Smooth muscle cell (in vitro differentiated cells): ENCODE data around the gene SH3PXD2A. TPM values are rescaled to one million over a fixed set of nuclear protein-coding genes. Genes with fewer than 3 reads are reported as not detected.

ENCODE experiments used
- DNase-seq: peaks from one replicate; lab custom pipeline; 2025; ENCODE audit not compliant: unreplicated experiment; lab: John Stamatoyannopoulos, UW
- H2AFZ ChIP-seq: fragments of 200-600 bp; sonication (generic); 2 replicates; pipeline ENCODE4 v1.6.0; 2016; ENCODE audit warnings: antibody characterized with exemption, low read depth, mild to moderate bottlenecking
- H3F3A ChIP-seq: fragments of 200-600 bp; sonication (generic); 2 replicates; pipeline ENCODE4 v1.6.0; 2017; ENCODE audit warnings: antibody characterized with exemption, low read depth
- H3K27ac ChIP-seq: fragments of 200-600 bp; sonication (generic); 2 replicates; pipeline ENCODE4 v1.5.1; 2016; ENCODE audit warnings: low read depth, mild to moderate bottlenecking
- H3K27me3 ChIP-seq: fragments of 200-600 bp; sonication (generic); 2 replicates; pipeline ENCODE4 v1.6.1; 2016; ENCODE audit warnings: low read depth, mild to moderate bottlenecking
- H3K36me3 ChIP-seq: fragments of 200-600 bp; sonication (generic); 2 replicates; pipeline ENCODE4 v1.5.1; 2016; ENCODE audit warnings: low read depth
- H3K4me1 ChIP-seq: fragments of 200-600 bp; sonication (generic); 2 replicates; pipeline ENCODE4 v1.5.1; 2016; ENCODE audit warnings: low read depth
- H3K4me2 ChIP-seq: fragments of 200-600 bp; sonication (generic); 2 replicates; pipeline ENCODE4 v1.6.0; 2016; ENCODE audit warnings: mild to moderate bottlenecking
- H3K4me3 ChIP-seq: fragments of 200-600 bp; sonication (generic); 2 replicates; pipeline ENCODE4 v1.5.1; 2016; ENCODE audit warnings: mild to moderate bottlenecking
- H3K79me2 ChIP-seq: fragments of 200-600 bp; sonication (generic); 2 replicates; pipeline ENCODE4 v1.6.0; 2016; ENCODE audit warnings: low read depth, mild to moderate bottlenecking
- H3K9ac ChIP-seq: fragments of 200-600 bp; sonication (generic); 2 replicates; pipeline ENCODE4 v1.6.0; 2016; ENCODE audit warnings: low read depth
- H3K9me3 ChIP-seq: fragments of 200-600 bp; sonication (generic); replicated peaks from 2 replicates; pipeline ENCODE4 v1.5.1; 2016; ENCODE audit warnings: low read depth
- H4K20me1 ChIP-seq: fragments of 200-600 bp; sonication (generic); 2 replicates; pipeline ENCODE4 v1.6.0; 2016; ENCODE audit warnings: low read depth
- CTCF ChIP-seq: fragments of 200-600 bp; sonication (generic); IDR thresholded peaks from 2 replicates; pipeline ENCODE4 v1.5.1; 2017; ENCODE audit warnings: borderline replicate concordance, mild to moderate bottlenecking, antibody characterized with exemption; ENCODE audit not compliant: insufficient read depth, poor library complexity, severe bottlenecking
- WGBS: methylation state at CpG from one replicate; pipeline ENCODE4 v1.1.7; 2016; ENCODE audit warnings: low lambda C conversion rate; 5-methylcytosine and 5-hydroxymethylcytosine counted together
- polyA plus RNA-seq: library from polyadenylated mRNA; unstranded; fragments of >200 nt; fragmentation: Nextera tagmentation; extraction: Ambion mirVana; gene quantifications from 2 replicates; pipeline ENCODE4 v1.2.1, GENCODE V29; 2016
- total RNA-seq: library from RNA; depleted of rRNA; stranded (reverse); fragments of >200 nt; gene quantifications from 2 replicates; pipeline ENCODE4 v1.2.3, GENCODE V29; 2014

Gene SH3PXD2A
- total and polyA plus RNA-seq, 2 experiments from 2014 or later = 30.1 to 37.9 TPM

GRCh38 chr10:103605359-103606096, 249.8 kb downstream of the SH3PXD2A start:
- Histone ChIP-seq H3K9me3 (no peaks in the 10 kb centered on the region), H3K27me3 (no peaks in the 10 kb centered on the region), H3K9ac (no peak overlapping the region), H3K27ac (no peak overlapping the region), H3K79me2 (no peaks in the 10 kb centered on the region), H4K20me1 (no peaks in the 10 kb centered on the region), H2AFZ (no peak overlapping the region), H3K36me3 (no peaks in the 10 kb centered on the region), H3F3A (peaks cover 6% of the 10 kb centered on the region), H3K4me3 (no peak overlapping the region), H3K4me2 (no peak overlapping the region), H3K4me1 (no peaks in the 10 kb centered on the region)
- WGBS = 91% methylated on average over 12 of the region's 12 CpGs
- TF ChIP-seq CTCF = peak; percentile 58
- no peak for DNase-seq

- H3K27me3 ChIP-seq = no peaks in the 10 kb centered on the region
- no peaks in the 10 kb centered on the region for H3K9me3 ChIP-seq
- no peak overlapping the region for H3K9ac ChIP-seq
- peaks cover 3% of the 10 kb centered on the region for H4K20me1 ChIP-seq
- 97% methylated on average over 23 of the region's 23 CpGs for WGBS
- TF ChIP-seq CTCF = no peak
- H3K4me3 ChIP-seq = no peak overlapping the region
- H3K27ac ChIP-seq = no peak overlapping the region
- no peaks in the 10 kb centered on the region for H3K79me2 ChIP-seq
- H2AFZ ChIP-seq = no peak overlapping the region
- H3K4me2 ChIP-seq = no peak overlapping the region
- H3F3A ChIP-seq = peaks cover 7% of the 10 kb centered on the region
- H3K4me1 ChIP-seq = no peaks in the 10 kb centered on the region
- no peak for DNase-seq
- no peaks in the 10 kb centered on the region for H3K36me3 ChIP-seq
These were observed 252.0 kb downstream of the SH3PXD2A start for GRCh38 chr10:103603382-103603781.

- Histone ChIP-seq H3K4me1 (no peaks in the 10 kb centered on the region), H3K4me3 (no peak overlapping the region), H4K20me1 (peaks cover 9% of the 10 kb centered on the region), H3K9me3 (no peaks in the 10 kb centered on the region), H3F3A (peaks cover 7% of the 10 kb centered on the region), H3K27ac (no peak overlapping the region), H3K4me2 (no peak overlapping the region), H3K79me2 (no peaks in the 10 kb centered on the region), H2AFZ (no peak overlapping the region), H3K9ac (no peak overlapping the region), H3K36me3 (no peaks in the 10 kb centered on the region), H3K27me3 (no peaks in the 10 kb centered on the region)
- 96% methylated on average over 16 of the region's 16 CpGs for WGBS
- TF ChIP-seq CTCF = no peak
- no peak for DNase-seq
These were observed 252.6 kb downstream of the SH3PXD2A start for GRCh38 chr10:103602852-103603155.
